ENCODE results near the gene DQX1. TPM values are rescaled to one million over a fixed set of nuclear protein-coding genes. Genes with fewer than 3 reads are reported as not detected.

The DQX1 gene
- total and polyA plus RNA-seq, 11 donors: not detected

GRCh38 chr2:74556159-74556558 is 30.1 kb upstream of the DQX1 start:
- H3K36me3 ChIP-seq: peaks cover 0 to 14% (median 0%) of the 10 kb centered on the region in 9 donors
- intact Hi-C loops (cut with DNase I): no loop called here
- peak overlapping the region in 2 of 12 donors; percentile 92 for H3K27ac ChIP-seq
- ATAC-seq (no peak), DNase-seq (no peak)
- H3K4me3 ChIP-seq: peak overlapping the region in 5 of 12 donors; percentile 67 to 83 (median 75)
- H3K4me1 ChIP-seq: peaks cover 0 to 31% (median 12%) of the 10 kb centered on the region in 12 donors
- 81 to 93% (median 91%) methylated on average over 13 to 14 of the region's 14 CpGs for WGBS, 4 donors
- no peaks in the 10 kb centered on the region for H3K9me3 ChIP-seq
- TF ChIP-seq POLR2A (IDR thresholded peaks at IDR 0.05) (no peak), CTCF (IDR thresholded peaks at IDR 0.05) (no peak)
- peaks cover 0 to 4% (median 0%) of the 10 kb centered on the region in 9 donors for H3K27me3 ChIP-seq

- Histone ChIP-seq H3K4me1 (peaks cover 0 to 31% (median 12%) of the 10 kb centered on the region in 12 donors), H3K27me3 (peaks cover 0 to 4% (median 0%) of the 10 kb centered on the region in 9 donors), H3K4me3 (peak overlapping the region; percentile 57 to 87 (median 72)), H3K36me3 (peaks cover 0 to 14% (median 0%) of the 10 kb centered on the region in 9 donors), H3K9me3 (no peaks in the 10 kb centered on the region), H3K27ac (peak overlapping the region in 10 of 12 donors; percentile 79 to 95 (median 89))
- intact Hi-C loops (cut with DNase I): loop anchor here in 1 of 10 donors (2.0 kb wide), 1 partner anchor 49 kb away; the partner anchor contains the start of gene PCGF1
- TF ChIP-seq POLR2A (IDR thresholded peaks at IDR 0.05) (no peak), CTCF (IDR thresholded peaks at IDR 0.05) (no peak)
- DNase-seq: peak in 1 of 5 donors; percentile 56
- peak in 1 of 4 donors; percentile 16 for ATAC-seq
- 67 to 85% (median 74%) methylated on average over 14 to 17 of the region's 17 CpGs for WGBS, 4 donors
Measured at GRCh38 chr2:74555610-74556103, 29.6 kb upstream of the DQX1 start.

- intact Hi-C loops (cut with DNase I): loop anchor here in 2 of 10 donors (1.0 to 2.0 kb wide), 2 partner anchors 26 to 48 kb away; partner anchors contain the start of genes AUP1 (in 1 of the 2), HTRA2 (in 1 of the 2) and PCGF1 (in 1 of the 2)
- peaks cover 0 to 14% (median 0%) of the 10 kb centered on the region in 9 donors for H3K36me3 ChIP-seq
- peak; percentile 42 to 80 (median 50) for DNase-seq
- no peaks in the 10 kb centered on the region for H3K9me3 ChIP-seq
- WGBS, 4 donors: 1 to 5% (median 4%) methylated on average over 16 to 58 of the region's 58 CpGs
- H3K27me3 ChIP-seq: peaks cover 0 to 4% (median 0%) of the 10 kb centered on the region in 9 donors
- TF ChIP-seq CTCF (IDR thresholded peaks at IDR 0.05): no peak
- no peak for TF ChIP-seq POLR2A (IDR thresholded peaks at IDR 0.05)
- ATAC-seq: peak in 3 of 4 donors; percentile 37 to 43 (median 43)
- H3K4me1 ChIP-seq: peaks cover 0 to 31% (median 12%) of the 10 kb centered on the region in 12 donors
- H3K27ac ChIP-seq: peak overlapping the region; percentile 51 to 95 (median 86)
- peak overlapping the region; percentile 57 to 87 (median 72) for H3K4me3 ChIP-seq
Measured at GRCh38 chr2:74554820-74555531, 28.9 kb upstream of the DQX1 start.

Data from heart left ventricle (tissue), 16 donors.